ENCODE measurements around the gene PRKCH.

Gene PRKCH

GRCh38 chr14:61488417-61489401 is 167.3 kb downstream of the PRKCH start:
- Histone ChIP-seq H3K4me3 (ENCODE audit: low read length) (no peak overlapping the region), H3K4me1 (ENCODE audit: control insufficient read depth, insufficient read depth, low read length) (peaks cover 15% of the 10 kb centered on the region), H3K27me3 (ENCODE audit: control insufficient read depth, insufficient read depth, low read length) (no peaks in the 10 kb centered on the region), H3K9ac (ENCODE audit: low read length) (no peak overlapping the region), H3K36me3 (ENCODE audit: control insufficient read depth, insufficient read depth, low read length) (no peaks in the 10 kb centered on the region), H3K9me3 (ENCODE audit: control insufficient read depth, low read length) (no peaks in the 10 kb centered on the region)

GRCh38 chr14:61489512-61489911 is 168.1 kb downstream of the PRKCH start:
- Histone ChIP-seq H3K4me1 (ENCODE audit: control insufficient read depth, insufficient read depth, low read length) (peaks cover 15% of the 10 kb centered on the region), H3K9ac (ENCODE audit: low read length) (no peak overlapping the region), H3K9me3 (ENCODE audit: control insufficient read depth, low read length) (no peaks in the 10 kb centered on the region), H3K4me3 (ENCODE audit: low read length) (no peak overlapping the region), H3K36me3 (ENCODE audit: control insufficient read depth, insufficient read depth, low read length) (no peaks in the 10 kb centered on the region), H3K27me3 (ENCODE audit: control insufficient read depth, insufficient read depth, low read length) (no peaks in the 10 kb centered on the region)

GRCh38 chr14:61489932-61490331 is 168.6 kb downstream of the PRKCH start:
- Histone ChIP-seq H3K4me3 (ENCODE audit: low read length) (no peak overlapping the region), H3K9me3 (ENCODE audit: control insufficient read depth, low read length) (no peaks in the 10 kb centered on the region), H3K9ac (ENCODE audit: low read length) (no peak overlapping the region), H3K4me1 (ENCODE audit: control insufficient read depth, insufficient read depth, low read length) (peaks cover 15% of the 10 kb centered on the region), H3K36me3 (ENCODE audit: control insufficient read depth, insufficient read depth, low read length) (no peaks in the 10 kb centered on the region), H3K27me3 (ENCODE audit: control insufficient read depth, insufficient read depth, low read length) (no peaks in the 10 kb centered on the region)

GRCh38 chr14:61491224-61491623 is 169.8 kb downstream of the PRKCH start:
- Histone ChIP-seq H3K4me1 (ENCODE audit: control insufficient read depth, insufficient read depth, low read length) (peaks cover 15% of the 10 kb centered on the region), H3K27me3 (ENCODE audit: control insufficient read depth, insufficient read depth, low read length) (no peaks in the 10 kb centered on the region), H3K9ac (ENCODE audit: low read length) (no peak overlapping the region), H3K9me3 (ENCODE audit: control insufficient read depth, low read length) (no peaks in the 10 kb centered on the region), H3K36me3 (ENCODE audit: control insufficient read depth, insufficient read depth, low read length) (no peaks in the 10 kb centered on the region), H3K4me3 (ENCODE audit: low read length) (no peak overlapping the region)

- Histone ChIP-seq H3K9ac (ENCODE audit: low read length) (no peak overlapping the region), H3K36me3 (ENCODE audit: control insufficient read depth, insufficient read depth, low read length) (no peaks in the 10 kb centered on the region), H3K4me3 (ENCODE audit: low read length) (no peak overlapping the region), H3K4me1 (ENCODE audit: control insufficient read depth, insufficient read depth, low read length) (peaks cover 15% of the 10 kb centered on the region), H3K9me3 (ENCODE audit: control insufficient read depth, low read length) (no peaks in the 10 kb centered on the region), H3K27me3 (ENCODE audit: control insufficient read depth, insufficient read depth, low read length) (no peaks in the 10 kb centered on the region)
These were observed 170.6 kb downstream of the PRKCH start for GRCh38 chr14:61491876-61492434.

- Histone ChIP-seq H3K36me3 (ENCODE audit: control insufficient read depth, insufficient read depth, low read length) (no peaks in the 10 kb centered on the region), H3K9ac (ENCODE audit: low read length) (no peak overlapping the region), H3K9me3 (ENCODE audit: control insufficient read depth, low read length) (no peaks in the 10 kb centered on the region), H3K4me3 (ENCODE audit: low read length) (no peak overlapping the region), H3K27me3 (ENCODE audit: control insufficient read depth, insufficient read depth, low read length) (no peaks in the 10 kb centered on the region), H3K4me1 (ENCODE audit: control insufficient read depth, insufficient read depth, low read length) (peaks cover 15% of the 10 kb centered on the region)
These were observed 171.1 kb downstream of the PRKCH start for GRCh38 chr14:61492474-61492873.

GRCh38 chr14:61493239-61493638 is 171.9 kb downstream of the PRKCH start:
- H3K36me3 ChIP-seq (ENCODE audit: control insufficient read depth, insufficient read depth, low read length): no peaks in the 10 kb centered on the region
- H3K9me3 ChIP-seq (ENCODE audit: control insufficient read depth, low read length): no peaks in the 10 kb centered on the region
- H3K4me3 ChIP-seq (ENCODE audit: low read length): no peak overlapping the region
- H3K9ac ChIP-seq (ENCODE audit: low read length): no peak overlapping the region
- H3K27me3 ChIP-seq (ENCODE audit: control insufficient read depth, insufficient read depth, low read length): no peaks in the 10 kb centered on the region
- peaks cover 15% of the 10 kb centered on the region for H3K4me1 ChIP-seq (ENCODE audit: control insufficient read depth, insufficient read depth, low read length)

GRCh38 chr14:61494018-61494417 is 172.6 kb downstream of the PRKCH start:
- Histone ChIP-seq H3K36me3 (ENCODE audit: control insufficient read depth, insufficient read depth, low read length) (no peaks in the 10 kb centered on the region), H3K9ac (ENCODE audit: low read length) (no peak overlapping the region)

GRCh38 chr14:61495809-61496208 is 174.4 kb downstream of the PRKCH start:
- H3K9me3 ChIP-seq (ENCODE audit: control insufficient read depth, low read length): no peaks in the 10 kb centered on the region
- H3K27me3 ChIP-seq (ENCODE audit: control insufficient read depth, insufficient read depth, low read length): no peaks in the 10 kb centered on the region
- H3K4me3 ChIP-seq (ENCODE audit: low read length): no peak overlapping the region
- H3K9ac ChIP-seq (ENCODE audit: low read length): no peak overlapping the region
- H3K36me3 ChIP-seq (ENCODE audit: control insufficient read depth, insufficient read depth, low read length): no peaks in the 10 kb centered on the region
- peaks cover 11% of the 10 kb centered on the region for H3K4me1 ChIP-seq (ENCODE audit: control insufficient read depth, insufficient read depth, low read length)

More at GRCh38 chr14:61494018-61494417, 172.6 kb downstream of the PRKCH start:
- Histone ChIP-seq H3K27me3 (ENCODE audit: control insufficient read depth, insufficient read depth, low read length) (no peaks in the 10 kb centered on the region), H3K9me3 (ENCODE audit: control insufficient read depth, low read length) (no peaks in the 10 kb centered on the region), H3K4me3 (ENCODE audit: low read length) (no peak overlapping the region), H3K4me1 (ENCODE audit: control insufficient read depth, insufficient read depth, low read length) (peaks cover 18% of the 10 kb centered on the region)

GRCh38 chr14:61498303-61498702 is 176.9 kb downstream of the PRKCH start:
- H3K9ac ChIP-seq (ENCODE audit: low read length): no peak overlapping the region
- no peaks in the 10 kb centered on the region for H3K9me3 ChIP-seq (ENCODE audit: control insufficient read depth, low read length)
- H3K4me1 ChIP-seq (ENCODE audit: control insufficient read depth, insufficient read depth, low read length): peaks cover 11% of the 10 kb centered on the region
- no peak overlapping the region for H3K4me3 ChIP-seq (ENCODE audit: low read length)
- no peaks in the 10 kb centered on the region for H3K36me3 ChIP-seq (ENCODE audit: control insufficient read depth, insufficient read depth, low read length)
- no peaks in the 10 kb centered on the region for H3K27me3 ChIP-seq (ENCODE audit: control insufficient read depth, insufficient read depth, low read length)

- no peaks in the 10 kb centered on the region for H3K27me3 ChIP-seq (ENCODE audit: control insufficient read depth, insufficient read depth, low read length)
- H3K36me3 ChIP-seq (ENCODE audit: control insufficient read depth, insufficient read depth, low read length): no peaks in the 10 kb centered on the region
- no peaks in the 10 kb centered on the region for H3K9me3 ChIP-seq (ENCODE audit: control insufficient read depth, low read length)
- no peak overlapping the region for H3K9ac ChIP-seq (ENCODE audit: low read length)
- no peak overlapping the region for H3K4me3 ChIP-seq (ENCODE audit: low read length)
- peaks cover 11% of the 10 kb centered on the region for H3K4me1 ChIP-seq (ENCODE audit: control insufficient read depth, insufficient read depth, low read length)
These were observed 177.4 kb downstream of the PRKCH start for GRCh38 chr14:61498811-61499210.

- H3K27me3 ChIP-seq (ENCODE audit: control insufficient read depth, insufficient read depth, low read length): no peaks in the 10 kb centered on the region
- H3K36me3 ChIP-seq (ENCODE audit: control insufficient read depth, insufficient read depth, low read length): no peaks in the 10 kb centered on the region
- no peaks in the 10 kb centered on the region for H3K9me3 ChIP-seq (ENCODE audit: control insufficient read depth, low read length)
- no peak overlapping the region for H3K4me3 ChIP-seq (ENCODE audit: low read length)
- no peak overlapping the region for H3K9ac ChIP-seq (ENCODE audit: low read length)
- peaks cover 11% of the 10 kb centered on the region for H3K4me1 ChIP-seq (ENCODE audit: control insufficient read depth, insufficient read depth, low read length)
These were observed 178.6 kb downstream of the PRKCH start for GRCh38 chr14:61499991-61500390.

All from mucosa of stomach (tissue), 1 donor.